Measurements from ENCODE around the gene PRR23B. TPM values are rescaled to one million over a fixed set of nuclear protein-coding genes. Genes with fewer than 3 reads are reported as not detected.

The PRR23B gene
- total and polyA plus RNA-seq, 2 experiments from 2014 or later, result not detected

Other genes starting within 250 kb of the PRR23B start
- 32.1 and 32.4 TPM in 2 replicates for gene PIK3CB, start 186.0 kb downstream of the PRR23B start, total RNA-seq (2014; rRNA removed; shearing (Covaris generic))
- gene PIK3CB, start 186.0 kb downstream of the PRR23B start, polyA plus RNA-seq (2016; fragmentation: Nextera tagmentation; extraction: Ambion mirVana), result 11.7 and 13.3 TPM in 2 replicates
- 2.3 and 3.5 TPM in 2 replicates for gene FOXL2, start 73.8 kb downstream of the PRR23B start, total RNA-seq (2014; rRNA removed; shearing (Covaris generic))
- gene FOXL2, start 73.8 kb downstream of the PRR23B start, polyA plus RNA-seq (2016; fragmentation: Nextera tagmentation; extraction: Ambion mirVana), result 0.89 and 1.2 TPM in 2 replicates
- gene FOXL2NB, start 73.7 kb downstream of the PRR23B start, total RNA-seq (2014; rRNA removed; shearing (Covaris generic)), result 10.0 and 15.6 TPM in 2 replicates
- 9.3 and 11.2 TPM in 2 replicates for gene FOXL2NB, start 73.7 kb downstream of the PRR23B start, polyA plus RNA-seq (2016; fragmentation: Nextera tagmentation; extraction: Ambion mirVana)
- gene PRR23A, start 14.7 kb downstream of the PRR23B start, total RNA-seq (2014; rRNA removed; shearing (Covaris generic)), result not detected in 2 replicates
- not detected in 2 replicates for gene PRR23A, start 14.7 kb downstream of the PRR23B start, polyA plus RNA-seq (2016; fragmentation: Nextera tagmentation; extraction: Ambion mirVana)
- gene PRR23C, start 24.0 kb upstream of the PRR23B start, total RNA-seq (2014; rRNA removed; shearing (Covaris generic)), result not detected in 2 replicates
- not detected in 2 replicates for gene PRR23C, start 24.0 kb upstream of the PRR23B start, polyA plus RNA-seq (2016; fragmentation: Nextera tagmentation; extraction: Ambion mirVana)